EH (cell line): ENCODE results near the gene STRBP.

Source experiments
- DNase-seq: peaks from one replicate; pipeline ENCODE4 v3.0.0-alpha.2; 2015; ENCODE audit warnings: low read depth

Gene STRBP

DNA sequence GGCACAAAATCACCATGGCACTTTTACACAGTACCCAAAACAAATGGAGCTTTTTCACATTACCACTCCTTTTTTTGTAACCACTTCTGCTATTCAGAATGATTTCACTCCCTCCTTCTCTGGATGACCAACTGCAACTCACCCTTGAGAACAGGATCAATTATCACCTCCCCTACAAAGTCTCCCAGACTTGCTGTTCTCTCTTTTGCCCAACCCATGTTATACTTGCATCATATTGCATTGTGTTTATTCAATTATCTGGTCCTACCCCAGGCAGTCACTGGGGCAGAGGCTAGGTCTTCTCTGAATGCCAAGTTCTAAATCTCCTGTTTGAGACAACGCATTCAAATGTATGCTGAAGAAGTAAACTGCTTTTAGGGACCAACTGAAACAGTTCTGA, 139.0 kb downstream of the STRBP start:
- no peak for DNase-seq

DNA sequence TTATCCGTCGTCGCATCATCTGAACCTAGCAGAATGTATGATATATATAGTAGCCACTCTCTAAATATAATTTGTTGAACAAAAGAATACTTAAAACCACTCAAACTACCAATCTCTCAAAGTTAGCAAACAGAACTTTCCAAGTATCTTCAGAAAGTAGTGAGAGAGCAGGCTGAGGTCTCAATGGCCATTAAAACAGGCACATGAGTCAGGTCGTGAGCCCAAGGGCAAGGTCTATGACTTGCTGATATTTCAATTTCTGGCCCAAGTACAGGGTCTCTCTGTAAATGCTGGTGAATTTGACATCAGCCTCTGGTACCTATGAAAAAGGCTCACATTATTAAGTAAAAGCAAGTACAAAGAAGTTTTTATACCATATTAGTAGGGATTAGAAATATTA, 139.8 kb downstream of the STRBP start:
- DNase-seq, result no peak

DNA sequence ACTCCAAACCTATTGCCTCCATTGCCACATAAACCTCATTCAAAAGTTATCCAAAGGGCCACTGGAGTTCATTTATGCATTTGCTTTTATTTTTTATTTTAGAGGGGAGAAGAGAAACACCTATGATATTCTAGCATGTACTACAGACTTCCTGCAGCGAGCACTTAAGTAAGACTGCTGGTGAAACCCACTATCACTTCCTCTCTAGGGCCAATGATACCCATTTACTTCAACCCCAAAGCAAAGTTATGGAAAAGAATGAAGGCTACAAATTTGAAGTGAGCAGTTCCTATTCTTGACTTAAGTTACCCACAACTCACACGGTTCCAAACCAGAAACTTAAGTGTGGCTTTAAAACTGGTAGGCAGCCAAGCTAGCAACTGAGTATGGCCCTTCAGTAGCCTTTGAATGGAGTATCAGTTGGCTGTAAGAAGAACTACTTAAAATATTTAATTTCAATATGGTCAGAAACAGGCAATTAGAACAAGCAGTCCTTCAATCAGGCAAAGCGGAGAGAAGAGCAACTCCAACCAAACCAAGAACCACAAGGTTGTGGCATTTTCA, 140.8 kb downstream of the STRBP start:
- no peak for DNase-seq

DNA sequence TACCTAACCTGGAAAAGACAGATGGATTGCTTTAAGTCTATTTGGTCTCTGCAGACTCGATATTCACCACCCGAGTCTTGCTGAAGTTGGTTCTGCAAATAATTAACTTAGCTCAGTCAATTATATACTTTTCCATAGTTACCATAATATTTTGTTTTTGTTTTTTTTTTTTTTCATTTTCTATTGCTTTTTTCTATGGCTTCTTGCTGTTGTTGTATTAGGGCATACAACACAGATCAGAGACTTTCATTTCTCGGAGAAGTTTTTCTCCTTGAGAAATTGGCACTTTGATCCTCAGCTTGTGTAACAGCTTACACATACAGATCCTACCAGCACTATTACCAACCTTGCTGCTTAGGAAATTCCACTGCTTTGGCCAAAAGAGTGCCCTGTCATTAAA, 146.9 kb downstream of the STRBP start:
- no peak for DNase-seq

DNA sequence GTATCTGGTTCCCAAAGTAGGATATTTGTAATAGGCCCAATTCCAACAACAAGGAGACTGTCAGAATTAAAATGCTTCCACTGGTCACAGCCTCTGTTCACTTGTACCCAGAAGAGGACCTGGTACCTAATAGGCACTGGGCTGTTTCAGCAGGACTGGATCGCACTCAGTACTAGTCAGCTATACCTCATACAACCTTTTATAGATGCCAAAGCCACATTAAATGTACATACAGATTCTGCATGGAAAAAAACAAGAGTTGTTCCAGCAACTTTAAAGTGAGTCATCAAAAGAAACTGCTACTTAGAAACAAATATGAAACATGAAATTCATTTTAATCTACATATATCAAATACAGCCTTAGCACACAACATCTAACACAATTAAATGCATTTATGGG, 147.4 kb downstream of the STRBP start:
- no peak for DNase-seq

DNA sequence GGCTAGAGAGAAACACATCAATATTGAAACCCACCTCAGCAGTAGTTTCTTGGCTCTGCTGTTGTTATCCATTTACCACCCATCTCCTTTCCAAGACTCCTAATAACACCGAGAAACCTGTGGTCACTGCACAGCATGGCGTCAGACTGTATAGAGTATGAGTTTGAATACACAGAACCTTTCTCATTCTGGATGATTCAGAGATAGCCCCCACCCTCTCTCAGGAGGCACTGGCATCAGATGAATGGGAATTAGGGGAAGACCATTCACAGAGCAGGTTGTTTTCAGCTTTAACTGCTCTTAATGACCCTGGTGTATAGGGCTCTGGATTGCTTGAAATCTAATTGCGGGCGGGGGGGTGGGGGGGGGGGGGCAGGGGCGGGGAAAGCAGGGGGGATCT, 148.3 kb downstream of the STRBP start:
- no peak for DNase-seq

DNA sequence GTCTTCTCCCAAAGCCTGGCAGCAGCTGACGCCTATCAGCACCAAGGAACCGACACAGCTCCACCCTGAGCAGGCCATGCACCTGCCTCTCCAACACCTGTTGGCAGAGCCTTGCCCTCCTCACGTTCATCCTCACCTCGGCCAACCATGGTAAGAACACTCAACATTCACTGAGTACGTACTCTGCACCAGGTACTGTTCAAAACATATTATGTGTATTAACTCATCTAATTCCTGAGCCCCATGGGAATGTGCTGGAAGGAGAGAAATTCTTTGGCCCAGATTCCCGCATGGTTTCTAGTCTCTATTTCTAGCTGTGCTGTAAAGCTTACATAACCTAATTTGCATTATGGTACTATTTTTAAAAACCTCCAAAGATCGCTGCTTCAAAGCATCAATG, 148.8 kb downstream of the STRBP start:
- no peak for DNase-seq

DNA sequence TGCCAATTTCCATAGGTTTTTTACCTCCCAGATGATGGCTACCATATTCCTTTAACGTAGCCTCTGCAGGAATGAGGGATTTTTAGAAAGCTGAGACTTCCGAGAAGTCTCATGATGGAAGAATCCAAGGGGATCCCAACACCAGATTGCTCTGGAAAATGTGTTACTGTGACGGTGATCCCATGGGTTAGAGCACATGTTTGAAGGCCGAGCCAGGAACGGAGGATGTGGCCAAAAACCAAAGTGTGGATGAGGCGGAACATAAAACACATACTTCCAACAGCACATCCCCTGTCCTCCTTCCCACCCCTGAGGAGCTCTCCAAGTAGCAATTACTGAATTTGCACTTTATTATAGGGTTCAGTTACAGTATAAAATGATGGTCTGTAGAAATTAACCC, 152.3 kb downstream of the STRBP start:
- no peak for DNase-seq

DNA sequence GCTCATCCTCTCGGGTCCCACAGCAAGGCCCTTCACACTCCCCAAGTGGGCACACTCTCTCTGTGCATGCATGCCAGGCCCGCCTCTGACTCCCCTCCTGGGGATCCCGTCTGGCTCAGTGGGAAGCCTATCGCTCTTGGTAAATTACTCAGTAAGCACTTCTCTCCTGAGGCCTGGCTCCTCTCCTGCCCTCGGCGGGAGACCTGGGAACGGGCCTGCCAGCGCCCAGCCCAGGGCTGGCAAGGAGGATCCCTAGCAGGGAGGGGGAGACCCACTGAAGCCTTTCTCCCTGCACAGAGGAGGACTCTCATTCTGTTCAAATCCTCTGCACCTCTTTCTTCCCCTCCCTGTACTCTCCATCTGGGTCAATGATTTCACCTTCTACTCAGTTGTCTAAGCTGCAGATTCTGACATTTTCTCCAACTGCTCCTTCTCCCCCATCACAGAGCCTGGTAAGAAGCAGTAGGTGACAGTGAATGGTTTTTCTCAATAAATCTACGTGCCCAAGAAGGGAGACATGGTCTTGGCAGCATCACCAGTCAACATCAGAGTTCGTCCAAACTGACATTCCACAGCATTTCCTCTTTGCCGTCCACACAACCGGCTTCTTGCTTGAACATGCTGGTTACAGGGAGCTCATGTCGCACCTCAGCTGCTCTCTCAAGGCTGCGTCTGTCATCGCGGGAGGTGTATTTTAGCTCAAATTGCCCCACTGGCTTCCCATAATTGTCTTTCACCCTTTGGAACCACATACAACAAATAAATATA, 153.1 kb downstream of the STRBP start:
- no peak for DNase-seq

DNA sequence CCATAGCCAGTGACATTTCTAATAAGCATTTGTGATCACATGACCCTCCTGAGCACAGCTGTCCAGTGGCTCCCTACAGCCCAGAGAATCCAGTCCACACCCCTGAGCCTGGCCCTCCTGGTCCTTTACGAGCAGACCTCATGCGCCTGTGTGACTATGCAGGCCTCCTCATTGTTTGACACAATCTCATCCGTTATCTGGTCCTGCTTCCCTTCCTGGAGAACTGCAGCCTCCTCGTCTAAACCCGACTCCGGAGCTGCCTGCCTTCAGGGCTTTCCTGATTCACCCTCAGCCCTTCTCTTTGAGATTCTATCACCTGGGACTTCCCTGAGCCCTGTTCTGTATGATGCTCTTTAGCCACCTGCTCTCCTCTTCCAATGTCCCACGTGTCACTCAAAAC, 155.2 kb downstream of the STRBP start:
- no peak for DNase-seq

DNA sequence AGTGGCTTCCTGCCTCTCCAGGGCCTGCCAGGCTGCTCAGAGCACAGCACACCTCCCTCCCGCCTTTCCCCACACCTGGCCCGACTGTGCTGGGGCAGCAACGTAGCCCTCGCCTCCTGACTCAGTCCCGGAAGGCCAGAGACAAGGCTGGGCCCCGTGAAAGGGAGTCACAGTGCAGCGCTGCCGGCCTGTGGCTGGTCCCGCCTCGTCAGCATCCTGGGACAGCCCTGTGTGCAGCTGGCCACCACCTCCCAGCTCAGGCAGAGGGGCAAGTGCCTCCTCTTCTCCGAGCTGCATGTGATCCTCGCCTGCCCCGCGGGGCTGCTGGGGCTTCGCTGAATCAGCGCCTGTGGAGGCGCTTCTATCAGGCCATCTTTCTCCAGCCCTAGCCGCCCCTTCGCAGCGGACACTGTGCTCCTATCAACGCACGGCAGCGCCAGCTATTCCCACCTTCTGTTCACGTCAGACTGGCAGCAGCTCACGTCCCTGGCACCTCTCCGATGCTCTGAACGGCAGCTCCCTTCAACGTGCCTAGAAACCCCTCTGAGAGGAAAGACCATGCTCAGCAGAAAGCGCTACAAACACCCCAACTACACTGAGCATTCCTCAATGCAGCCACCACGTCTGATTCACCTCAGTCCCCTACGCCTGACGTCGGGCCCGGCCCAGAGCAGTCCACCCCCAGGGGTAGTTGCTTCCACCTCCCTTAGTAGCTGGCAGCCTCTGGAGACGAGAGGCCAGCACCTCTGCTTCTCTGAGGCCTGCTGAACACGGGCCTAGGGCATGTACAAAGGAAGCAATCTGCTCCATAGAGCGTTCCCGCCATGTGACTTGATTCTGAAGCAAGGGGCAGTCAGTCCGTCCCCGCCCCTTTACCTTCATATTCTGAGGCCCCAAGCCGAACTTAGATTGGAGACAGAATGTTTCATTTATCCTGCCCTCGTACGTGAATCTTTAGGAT, 156.1 kb downstream of the STRBP start:
- DNase-seq, result no peak

DNA sequence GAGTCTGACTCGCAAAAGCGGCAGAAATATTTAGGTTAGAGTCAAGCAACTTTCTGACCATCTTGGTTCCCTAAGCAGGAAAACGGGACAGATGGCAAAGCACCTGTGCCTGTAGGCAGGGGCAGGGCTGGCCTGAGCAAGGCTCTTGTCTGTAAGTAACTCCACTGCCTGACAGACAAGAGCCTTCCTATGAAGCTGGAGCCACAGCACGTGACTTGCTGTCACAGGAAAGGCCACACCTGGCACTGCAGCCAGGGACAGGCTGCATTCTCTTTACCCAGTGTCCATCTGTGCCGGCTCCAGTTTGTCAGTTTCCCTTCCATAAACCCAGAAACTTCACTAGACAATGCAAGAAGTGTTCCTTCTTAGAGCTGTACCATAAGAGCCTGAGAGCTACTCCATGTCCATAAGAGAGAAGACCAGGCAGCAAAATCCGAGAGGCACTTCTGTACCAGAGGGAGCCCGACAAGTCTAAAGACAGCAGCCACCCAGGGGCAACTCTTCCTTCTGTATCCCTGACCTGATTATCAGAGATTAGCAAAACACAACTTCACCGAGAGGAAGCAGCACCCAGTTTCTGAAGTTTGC, 156.9 kb downstream of the STRBP start:
- DNase-seq, result no peak

DNA sequence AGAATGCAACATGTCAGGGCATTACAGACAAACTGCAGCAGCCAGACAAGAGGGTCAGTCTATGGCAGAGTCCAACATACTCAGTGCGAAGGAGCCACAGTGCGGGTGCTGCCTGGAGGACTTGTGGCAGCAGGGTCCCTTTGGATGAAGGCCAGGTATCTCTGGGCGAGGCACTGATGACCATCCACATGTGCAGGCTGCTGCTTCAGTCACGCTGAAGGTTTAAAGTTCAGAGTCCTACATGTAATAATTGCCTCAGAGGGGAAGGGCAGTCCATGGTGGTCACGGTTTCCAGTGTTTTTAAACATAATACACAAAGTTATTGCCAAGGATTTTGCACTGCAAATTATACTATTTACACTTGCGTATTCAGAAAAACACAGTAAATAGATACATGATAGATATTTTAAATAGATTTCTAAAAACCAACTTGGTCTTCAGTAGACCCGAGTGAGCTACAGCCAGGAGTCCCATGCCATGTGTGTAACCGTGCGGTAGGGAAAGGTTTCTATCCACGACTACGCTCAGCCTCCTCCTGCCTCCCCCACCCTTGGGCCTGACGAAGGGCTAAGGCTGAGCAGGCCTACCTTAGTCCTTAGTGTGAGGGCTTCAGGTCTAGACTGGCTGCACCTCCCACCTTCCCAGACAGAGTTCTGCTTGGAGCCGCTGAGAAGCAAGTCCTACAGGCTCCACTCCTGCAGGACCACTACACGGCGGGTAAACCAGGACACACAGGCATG, 158.7 kb downstream of the STRBP start:
- DNase-seq, result no peak

DNA sequence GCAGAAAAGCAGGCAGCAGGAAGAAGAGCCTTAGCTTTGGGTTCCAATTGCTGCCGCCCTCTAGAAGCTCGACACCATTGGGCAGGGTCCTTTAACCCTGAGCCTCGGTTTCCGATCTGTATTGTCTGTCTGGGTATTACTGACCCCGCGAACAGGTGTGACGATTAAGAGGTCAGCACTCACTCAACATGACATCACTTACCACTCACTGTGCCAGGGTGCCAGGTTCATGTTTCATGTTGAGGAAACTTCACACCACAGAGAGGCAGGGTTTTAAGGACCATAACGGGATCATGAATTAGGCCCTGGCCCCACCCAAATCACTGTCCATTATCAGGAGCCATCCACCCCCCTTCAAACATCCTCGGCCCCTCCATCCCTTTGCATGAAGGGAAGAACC, 159.4 kb downstream of the STRBP start:
- DNase-seq, result no peak

DNA sequence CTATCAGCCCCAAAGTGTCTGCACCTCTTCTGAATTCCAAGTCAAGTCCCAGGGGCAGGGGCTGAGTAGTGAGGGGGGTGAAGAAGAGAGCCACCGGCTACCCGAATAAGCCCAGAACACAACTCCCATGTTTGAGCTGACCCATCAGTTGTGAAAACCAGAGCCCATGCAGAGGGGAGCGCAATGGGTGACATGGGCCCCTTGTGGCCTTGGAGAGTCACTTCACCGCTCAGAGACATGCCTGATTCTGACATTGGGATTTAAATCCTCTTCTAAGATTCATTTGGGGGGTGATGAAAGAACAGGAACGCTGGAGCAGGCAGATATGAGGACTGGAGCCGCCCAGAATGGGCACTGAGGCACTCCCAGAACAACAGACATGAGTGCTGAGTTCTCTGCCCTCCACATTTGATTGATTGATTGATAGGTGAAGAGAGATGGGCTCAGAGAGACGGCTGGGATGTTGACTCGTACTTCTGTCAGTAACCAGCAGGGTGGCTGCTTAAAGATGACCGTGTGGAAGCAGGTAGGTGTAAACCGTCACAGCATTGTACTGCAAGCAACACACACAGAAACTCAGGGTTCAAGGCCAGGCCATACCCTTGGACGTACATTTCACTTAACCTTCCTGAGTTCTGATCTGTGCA, 160.6 kb downstream of the STRBP start:
- no peak for DNase-seq

DNA sequence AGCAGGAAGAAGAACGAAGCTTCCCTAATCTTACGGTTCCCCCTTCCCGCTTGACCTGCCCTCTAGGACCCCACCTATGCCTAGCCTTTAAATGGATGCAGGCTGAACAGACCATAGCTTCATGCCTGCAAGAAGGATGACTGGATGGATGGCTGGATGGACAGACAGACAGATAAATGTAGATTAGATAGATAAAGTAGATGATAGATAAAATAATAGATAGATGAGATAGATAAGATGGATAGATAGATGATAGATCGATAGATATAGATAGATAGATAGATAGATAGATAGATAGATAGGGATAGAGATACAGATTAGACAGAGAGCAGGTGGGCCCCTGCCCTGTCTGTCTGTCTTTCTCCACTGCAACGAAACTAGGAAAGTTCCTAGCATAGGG, 162.9 kb downstream of the STRBP start:
- no peak for DNase-seq

DNA sequence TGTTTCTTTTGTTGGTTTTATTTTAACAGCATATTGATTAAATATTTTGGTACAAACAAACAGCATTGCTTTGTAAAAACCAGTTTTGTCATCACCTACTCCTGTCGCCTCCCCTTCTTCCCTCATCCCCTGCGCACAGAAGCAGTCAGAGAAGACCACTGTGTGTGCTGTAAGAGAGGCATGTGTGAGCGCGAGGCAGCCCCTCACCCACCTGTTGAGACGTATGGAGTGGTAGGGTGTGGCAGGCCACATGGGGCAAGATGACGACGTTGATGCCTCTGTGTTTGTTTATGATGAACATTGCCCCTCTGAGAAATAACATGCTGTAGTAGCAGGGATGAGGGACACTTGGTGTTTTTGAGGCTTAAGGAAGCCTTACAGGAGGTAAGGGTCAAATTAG, 163.6 kb downstream of the STRBP start:
- DNase-seq, result no peak

DNA sequence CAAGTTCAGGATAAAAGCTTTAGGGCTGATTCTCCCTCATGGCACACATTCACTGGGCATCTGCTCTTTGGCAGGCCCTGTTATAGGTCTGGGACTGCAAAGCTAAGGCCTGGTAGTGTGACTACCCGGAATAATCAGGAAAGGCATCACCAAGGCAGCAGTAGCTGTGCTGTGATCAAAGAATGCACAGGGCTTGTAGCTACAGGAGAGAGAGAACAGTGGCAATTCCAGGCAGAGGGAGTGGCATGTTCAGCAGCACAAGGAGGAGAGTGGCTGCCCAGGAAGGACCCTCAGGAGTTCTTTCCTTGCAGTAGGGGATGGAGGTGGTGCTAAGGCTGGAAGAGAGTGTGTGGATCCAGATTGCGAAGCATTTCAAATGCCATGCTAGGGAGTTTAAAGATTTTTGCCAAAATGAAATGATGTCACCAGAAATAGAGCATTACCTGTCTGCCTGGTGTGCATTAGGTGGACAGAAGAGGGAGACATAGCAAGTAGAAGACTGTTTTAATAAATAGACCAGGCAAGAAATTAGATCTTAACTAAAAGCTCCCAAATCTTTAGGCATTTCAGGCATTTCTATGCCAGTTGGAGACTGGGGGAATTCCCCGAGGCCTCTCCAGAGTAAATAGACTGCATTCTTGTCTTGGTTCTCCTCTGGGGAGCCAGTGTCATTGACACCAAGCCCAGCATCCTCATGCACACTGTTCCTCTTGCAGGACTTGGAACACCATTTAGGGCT, 165.8 kb downstream of the STRBP start:
- DNase-seq, result peak; percentile 46

DNA sequence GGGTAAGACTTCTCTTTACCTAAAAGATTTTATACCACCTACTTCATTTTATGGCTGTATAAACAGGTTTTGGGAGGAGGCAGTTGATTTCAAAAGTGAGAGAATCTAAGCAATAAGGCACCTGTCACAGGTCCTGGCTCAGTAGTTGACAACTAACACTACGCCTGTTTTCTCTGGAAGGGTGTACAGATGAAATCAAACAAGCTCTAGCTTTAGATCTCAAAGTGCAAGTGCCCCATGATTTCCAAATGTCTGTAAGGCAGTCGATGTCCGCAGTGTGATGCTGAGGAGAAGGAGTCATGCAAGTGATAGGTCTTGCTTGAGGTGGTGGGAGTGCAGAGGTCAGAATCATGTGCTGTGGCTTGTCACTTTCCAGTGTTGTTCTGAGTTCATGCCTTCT, 168.8 kb downstream of the STRBP start:
- no peak for DNase-seq

DNA sequence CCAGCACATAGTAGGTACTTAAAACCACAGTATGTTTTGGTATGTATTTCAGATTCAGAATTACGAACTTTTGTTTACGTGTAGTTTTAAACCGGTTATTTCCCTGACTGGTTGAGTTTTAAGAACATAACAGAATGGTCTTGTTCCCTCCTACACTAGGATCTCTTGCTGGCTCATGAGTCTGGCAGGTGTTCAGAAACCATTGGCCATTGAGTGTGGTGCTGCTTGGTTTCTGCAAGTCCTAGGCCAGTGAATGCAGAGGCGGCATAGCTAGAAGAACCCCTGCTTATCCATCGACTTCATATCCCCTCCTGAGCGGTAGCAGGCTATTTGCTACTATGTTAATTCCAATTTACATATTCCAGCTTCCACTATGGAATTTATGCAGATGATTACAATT, 169.3 kb downstream of the STRBP start:
- no peak for DNase-seq

DNA sequence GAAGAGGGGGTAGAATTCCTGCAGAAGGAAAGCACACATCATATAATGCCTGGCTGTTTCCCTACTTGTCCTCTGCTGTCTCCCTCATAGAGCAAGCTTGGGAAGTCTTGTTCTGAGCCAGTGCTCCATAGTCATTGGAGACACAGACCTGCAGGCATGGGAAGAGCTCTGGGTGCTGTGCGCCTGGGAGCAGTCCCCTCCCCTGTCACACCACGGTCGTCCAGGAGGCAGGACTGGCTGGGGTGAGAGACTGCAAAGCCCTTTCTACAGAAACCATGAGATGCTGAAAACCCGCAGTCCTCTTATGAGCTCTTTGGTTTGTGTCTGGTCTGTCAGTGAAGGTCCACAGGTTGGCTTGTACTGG, 170.3 kb downstream of the STRBP start:
- DNase-seq, result no peak
